K562 (cell line): Measurements from ENCODE around the gene MAB21L1. TPM values are rescaled to one million over a fixed set of nuclear protein-coding genes. Genes with fewer than 3 reads are reported as not detected.

Source experiments
- ATAC-seq: fragments of 200-7000 bp; cut with Tn5 transposase; 3 replicates; pipeline ENCODE4 v1.9.1; 2020; ENCODE audit warnings: moderate library complexity
- BruUV-seq: library from RNA; stranded (reverse); fragments of 400-500 nt; replicated peaks from 2 replicates; lab custom pipeline; 2021; lab: Mats Ljungman, UMichigan
- CTCF ChIA-PET: fragments of 300-600 bp; formaldehyde crosslinking; extraction: SDS; loops from one replicate; lab custom pipeline; 2021; ENCODE audit warnings: low intra/inter-chr PET ratio; lab: Yijun Ruan, JAX
- POLR2A ChIA-PET: fragments of 300-600, 350-650 bp; sonication (Branson Sonifier 250); formaldehyde crosslinking; extraction: SDS; loops from one replicate; lab custom pipeline; 2021; ENCODE audit warnings: antibody characterized with exemption, inconsistent platforms; lab: Yijun Ruan, JAX
- DNase-seq, 4 experiments: peaks; one replicate each; pipeline versions ENCODE4 v3.0.0 to v3.0.0-alpha.2; 2011 to 2018; ENCODE audit warnings: low spot score in 3 of 4, mixed read lengths in 3 of 4; ENCODE audit errors: extremely low read depth in 1 of 4
- FAIRE-seq: peaks from 2 replicates; lab custom pipeline; 2011; peaks lifted over from hg19 to GRCh38; lab: Jason Lieb, UNC
- H2AFZ ChIP-seq: 2 replicates; pipeline ENCODE4 v1.6.0; 2011; ENCODE audit warnings: low read depth, low read length, control low read depth, inconsistent platforms
- H3K27ac ChIP-seq: fragments of 200-600 bp; 3 replicates; pipeline ENCODE4 v1.8.0; 2011; ENCODE audit warnings: low read depth, mild to moderate bottlenecking, control low read depth, inconsistent platforms, low read length, moderate library complexity, mixed read lengths; ENCODE audit errors: extremely low read depth
- H3K27me3 ChIP-seq, 2 experiments: fragments of 300-600 bp in 1 of 2; 2 replicates in 1 of 2; 3 replicates in 1 of 2; pipeline versions ENCODE4 v1.6.0 to v1.8.0; 2011; ENCODE audit warnings: inconsistent platforms in 2 of 2, low read length in 2 of 2, mild to moderate bottlenecking in 1 of 2, mixed read lengths in 1 of 2, moderate library complexity in 1 of 2; ENCODE audit not compliant: control insufficient read depth in 2 of 2, insufficient read depth in 2 of 2
- H3K36me3 ChIP-seq: fragments of 300-600 bp; 3 replicates; pipeline ENCODE4 v1.8.0; 2011; ENCODE audit warnings: mild to moderate bottlenecking, low read length, inconsistent platforms; ENCODE audit not compliant: control insufficient read depth, insufficient read depth
- H3K4me1 ChIP-seq, 2 experiments: fragments of 200-600 bp in 1 of 2; replicated peaks in 1 of 2; 2 replicates in 1 of 2; 3 replicates in 1 of 2; pipeline versions ENCODE4 v1.5.1 to v1.8.0; 2011; ENCODE audit warnings: inconsistent platforms in 2 of 2, low read length in 2 of 2, mild to moderate bottlenecking in 1 of 2, mixed read lengths in 1 of 2, moderate library complexity in 1 of 2; ENCODE audit not compliant: control insufficient read depth in 2 of 2, insufficient read depth in 2 of 2
- H3K4me2 ChIP-seq: 2 replicates; pipeline ENCODE4 v1.6.1; 2011; ENCODE audit warnings: low read length, control low read depth, inconsistent platforms, mixed read lengths; ENCODE audit not compliant: insufficient read depth
- H3K4me3 ChIP-seq: fragments of 200-600 bp; sonication (generic), shearing (Covaris generic); 2 replicates; pipeline ENCODE4 v1.5.1; 2016; ENCODE audit warnings: control low read depth, inconsistent platforms
- H3K79me2 ChIP-seq: fragments of 200-600 bp; 3 replicates; pipeline ENCODE4 v1.8.0; 2011; ENCODE audit warnings: low read length, inconsistent platforms; ENCODE audit not compliant: control insufficient read depth, insufficient read depth
- H3K9ac ChIP-seq, 2 experiments: 2 replicates each; pipeline versions ENCODE4 v1.6.0 to v1.6.1; 2011; ENCODE audit warnings: low read depth in 2 of 2, low read length in 2 of 2, control low read depth in 1 of 2, inconsistent platforms in 1 of 2, mild to moderate bottlenecking in 1 of 2, mixed read lengths in 1 of 2; ENCODE audit not compliant: insufficient read depth in 1 of 2
- H3K9me1 ChIP-seq: one replicate; pipeline ENCODE4 v1.6.0; 2011; ENCODE audit warnings: inconsistent platforms, mild to moderate bottlenecking, low read length, moderate library complexity; ENCODE audit not compliant: control insufficient read depth, insufficient read depth
- H3K9me3 ChIP-seq: replicated peaks from 2 replicates; pipeline ENCODE4 v1.5.1; 2011; ENCODE audit warnings: low read depth, low read length, inconsistent platforms; ENCODE audit not compliant: control insufficient read depth, insufficient read depth
- H4K20me1 ChIP-seq: replicated peaks from 2 replicates; pipeline ENCODE4 v1.6.1; 2011; ENCODE audit warnings: low read length, inconsistent platforms, mixed read lengths; ENCODE audit not compliant: control insufficient read depth, insufficient read depth
- CEBPG ChIP-seq, 3 experiments: fragments of 200-800 bp in 1 of 3; sonication (Bioruptor generic) in 1 of 3; sonication (generic) in 1 of 3; formaldehyde crosslinking in 1 of 3; IDR thresholded peaks in 2 of 3; conservative IDR thresholded peaks in 1 of 3; 2 replicates each; pipeline versions ENCODE4 v1.6.1 to v1.8.0; 2016 to 2022; ENCODE audit warnings: missing compliant biosample characterization in 2 of 3, missing genetic modification characterization in 2 of 3, mild to moderate bottlenecking in 1 of 3, missing genetic modification reagents in 1 of 3
- EP400 ChIP-seq: fragments of 450-650 bp; IDR thresholded peaks from 2 replicates; pipeline ENCODE4 v1.6.1; 2017; ENCODE audit warnings: antibody characterized with exemption, mild to moderate bottlenecking, moderate library complexity
- LCOR ChIP-seq: sonication (generic); formaldehyde crosslinking; IDR thresholded peaks from 2 replicates; pipeline ENCODE4 v1.8.0; 2022; ENCODE audit warnings: mild to moderate bottlenecking, missing genetic modification reagents
- NCOR1 ChIP-seq: fragments of 450-650 bp; IDR thresholded peaks from 2 replicates; pipeline ENCODE4 v1.6.1; 2016; ENCODE audit warnings: mild to moderate bottlenecking, moderate library complexity
- PRMT5 ChIP-seq: sonication (generic); formaldehyde crosslinking; IDR thresholded peaks from 2 replicates; pipeline ENCODE4 v1.5.0; 2020; ENCODE audit warnings: missing genetic modification reagents
- RBM17 ChIP-seq: fragments of 200-400 bp; formaldehyde crosslinking; IDR thresholded peaks from 2 replicates; pipeline ENCODE4 v1.6.1; 2017; ENCODE audit warnings: low read depth, mild to moderate bottlenecking, low read length, borderline replicate concordance
- ZNF12 ChIP-seq: sonication (generic); formaldehyde crosslinking; IDR thresholded peaks from 2 replicates; pipeline ENCODE4 v1.4.0; 2020; ENCODE audit warnings: mild to moderate bottlenecking, missing genetic modification reagents
- ZNF239 ChIP-seq: fragments of 250-450 bp; sonication (Bioruptor Pico); IDR thresholded peaks from 2 replicates; pipeline ENCODE4 v1.4.0; 2020; ENCODE audit warnings: mild to moderate bottlenecking
- ZNF280B ChIP-seq: fragments of 250-450 bp; sonication (Bioruptor Pico); IDR thresholded peaks from 2 replicates; pipeline ENCODE4 v1.5.1; 2021; ENCODE audit warnings: mild to moderate bottlenecking
- ZNF655 ChIP-seq: fragments of 250-450 bp; sonication (Bioruptor Pico); IDR thresholded peaks from 2 replicates; pipeline ENCODE4 v1.5.0; 2021
- ZNF766 ChIP-seq: fragments of 200-800 bp; sonication (Bioruptor generic); conservative IDR thresholded peaks from 2 replicates; pipeline ENCODE4 v1.6.1; 2016; ENCODE audit warnings: missing genetic modification characterization, missing compliant biosample characterization
- ZSCAN32 ChIP-seq: fragments of 450-650 bp; formaldehyde crosslinking; IDR thresholded peaks from 2 replicates; pipeline ENCODE4 v1.4.0; 2020; ENCODE audit warnings: mild to moderate bottlenecking, moderate library complexity
- WGBS: fragments of 100-300 bp; shearing (Covaris generic); methylation state at CpG from one replicate; pipeline ENCODE4 v1.1.6; 2016; ENCODE audit warnings: low coverage, mixed read lengths; ENCODE audit not compliant: insufficient coverage; ENCODE audit errors: missing lambda C conversion rate; 5-methylcytosine and 5-hydroxymethylcytosine counted together
- in situ Hi-C: fragments of 300-500 bp; cut with MboI; formaldehyde crosslinking; loops from 4 replicates; pipeline ENCODE4 v1.15.0; 2018; ENCODE audit warnings: inconsistent platforms, mixed read lengths
- intact Hi-C: fragments of 100-400 bp; cut with micrococcal nuclease; formaldehyde crosslinking; loops from 2 replicates; pipeline ENCODE4 v1.14.2; 2022
- polyA plus RNA-seq, 8 experiments: library from polyadenylated mRNA; depleted of rRNA in 4 of 8; stranded (reverse) in 5 of 8; unstranded in 3 of 8; fragments of >200 nt; fragmentation: Nextera tagmentation in 2 of 8; fragmentation: Illumina TruSeq in 1 of 8; extraction: Ambion mirVana in 2 of 8; extraction: Trizol in 1 of 8; gene quantifications; 2 replicates each; pipeline versions ENCODE4 v1.2.1 to v1.2.3, GENCODE V29; 2011 to 2014; ENCODE audit warnings: inconsistent platforms in 1 of 8, missing spikeins in 1 of 8
- total RNA-seq, 7 experiments: library from RNA; depleted of rRNA in 6 of 7; stranded (reverse); fragments of >200 nt in 6 of 7; fragmentation: Illumina TruSeq in 2 of 7; extraction: Trizol in 2 of 7; gene quantifications; 2 replicates each; pipeline versions ENCODE4 v1.2.1 to v1.2.3, GENCODE V29; 2011 to 2021; ENCODE audit warnings: low replicate concordance in 1 of 7

Gene MAB21L1
- total and polyA plus RNA-seq, 9 of the 15 experiments (the other 6 are each of a cell fraction or from before 2014, with no cell fraction given): not detected

GRCh38 chr13:35473802-35474201 lies 2.7 kb downstream of the MAB21L1 start:
- Histone ChIP-seq H3K4me1 (no peaks in the 10 kb centered on the region), H3K4me2 (no peak overlapping the region), H3K9ac (no peak overlapping the region), H4K20me1 (no peaks in the 10 kb centered on the region), H3K9me3 (no peaks in the 10 kb centered on the region), H2AFZ (no peak overlapping the region), H3K36me3 (no peaks in the 10 kb centered on the region), H3K79me2 (no peaks in the 10 kb centered on the region), H3K4me3 (no peak overlapping the region), H3K27ac (no peak overlapping the region), H3K27me3 (peaks cover 0 to 8% of the 10 kb centered on the region in 2 experiments; a peak in 2 of 5 replicates), H3K9me1 (no peaks in the 10 kb centered on the region)
- TF ChIP-seq ZNF280B (no peak), RBM17 (no peak), ZNF766 (CRISPR knock-in tag) (no peak), NCOR1 (no peak), CEBPG (CRISPR knock-in tag; IDR thresholded peaks at IDR 0.05) (no peak), CEBPG (tag; conservative IDR thresholded peaks at IDR 0.05 in 1 of 2, IDR thresholded peaks at IDR 0.05 in 1 of 2) (no peak), ZSCAN32 (no peak), PRMT5 (no peak), ZNF655 (CRISPR knock-in tag) (no peak), LCOR (CRISPR knock-in tag) (no peak), ZNF12 (CRISPR knock-in tag) (no peak), ZNF239 (CRISPR knock-in tag) (no peak), EP400 (no peak)
- no peak for FAIRE-seq
- no peak for DNase-seq
- 0% methylated on average over 2 of the region's 2 CpGs for WGBS
- POLR2A ChIA-PET: no interaction called here
- in situ Hi-C loops: no loop called here
- no TSS peak for BruUV-seq
- no peak for ATAC-seq
- CTCF ChIA-PET: no interaction called here
- intact Hi-C loops: no loop called here
